Mesodermal cell (in vitro differentiated cells): ENCODE data around the gene ARG2.
A peak's percentile ranks its signal among the peaks of the same experiment; 100 is the strongest.

Experiments
- H3K27ac ChIP-seq: 2 replicates; pipeline ENCODE4 v1.7.0; 2013; ENCODE audit warnings: mild to moderate bottlenecking, low read depth, low read length, moderate library complexity; ENCODE audit not compliant: severe bottlenecking
- H3K36me3 ChIP-seq: 2 replicates; pipeline ENCODE4 v1.7.1; 2013; ENCODE audit warnings: mild to moderate bottlenecking, low read length, moderate library complexity; ENCODE audit not compliant: control insufficient read depth, insufficient read depth
- H3K4me1 ChIP-seq: one replicate; pipeline ENCODE4 v1.7.1; 2013; ENCODE audit warnings: mild to moderate bottlenecking, low read length; ENCODE audit not compliant: insufficient read depth, control insufficient read depth, poor library complexity, severe bottlenecking
- H3K4me3 ChIP-seq: 2 replicates; pipeline ENCODE4 v1.7.0; 2013; ENCODE audit warnings: low read length, control low read depth, mild to moderate bottlenecking; ENCODE audit not compliant: insufficient read depth, poor library complexity, severe bottlenecking; ENCODE audit errors: extremely low read depth
- H3K9me3 ChIP-seq: 2 replicates; pipeline ENCODE4 v1.7.1; 2013; ENCODE audit warnings: mild to moderate bottlenecking, low read length, moderate library complexity; ENCODE audit not compliant: control insufficient read depth
- WGBS, 2 experiments: methylation state at CpG; one replicate each; pipeline ENCODE4 v1.1.5; 2013; ENCODE audit warnings: missing lambda C conversion rate in 2 of 2; ENCODE audit not compliant: insufficient coverage in 2 of 2; 5-methylcytosine and 5-hydroxymethylcytosine counted together

ARG2 gene

DNA sequence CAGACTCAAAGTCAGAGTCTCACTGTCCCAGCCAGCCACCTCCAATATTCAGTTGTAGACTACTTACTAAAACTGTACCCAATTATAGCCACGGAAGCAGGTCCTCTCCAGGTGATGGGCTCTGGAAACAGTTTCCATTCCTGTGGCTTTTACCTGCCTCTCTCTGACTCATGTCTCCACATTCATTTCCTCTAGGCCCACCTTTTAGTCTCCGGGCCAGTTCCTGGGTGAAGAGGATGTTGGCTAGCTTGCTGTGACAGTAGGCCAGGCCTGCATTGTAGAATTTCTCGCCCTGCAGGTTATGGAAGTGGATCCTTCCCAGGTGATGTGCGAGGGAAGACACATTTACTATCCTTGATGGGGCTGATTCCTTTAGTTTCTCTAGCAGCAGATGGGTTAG lies 70.3 kb downstream of the ARG2 start:
- Histone ChIP-seq H3K36me3 (peaks cover 86% of the 10 kb centered on the region), H3K4me3 (no peak overlapping the region), H3K9me3 (no peaks in the 10 kb centered on the region), H3K27ac (no peak overlapping the region), H3K4me1 (no peaks in the 10 kb centered on the region)
- 84 to 100% methylated on average over 2 to 3 of the region's 4 CpGs for WGBS, 2 experiments

DNA sequence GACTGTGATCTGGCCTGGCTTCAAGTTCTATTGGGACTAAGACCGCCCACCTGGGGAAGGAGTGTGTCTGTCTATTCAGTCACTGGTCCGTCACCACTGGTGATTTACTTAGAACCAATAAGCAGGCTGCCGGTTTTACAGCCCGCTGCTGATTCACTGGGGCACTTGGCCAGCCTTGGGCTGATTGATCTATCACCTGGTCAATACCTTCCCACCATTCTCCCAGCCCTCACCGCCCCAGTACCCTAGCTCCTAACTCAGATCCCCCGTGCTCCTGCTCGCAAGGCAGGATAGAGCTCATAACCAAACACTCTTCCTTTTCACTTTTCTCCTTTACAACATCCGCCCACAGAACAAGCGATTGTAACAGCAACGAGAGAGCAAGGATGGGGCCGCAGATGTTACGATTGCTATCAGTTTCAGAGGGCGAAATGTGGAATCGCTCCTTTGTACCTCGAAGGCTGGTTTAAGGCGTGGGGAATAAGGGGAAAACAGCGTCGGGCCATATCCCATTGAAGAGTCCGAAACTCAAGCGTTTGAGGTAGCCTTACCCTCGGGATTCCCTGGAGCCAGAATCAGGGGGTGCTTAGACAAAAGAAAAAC lies 75.2 kb downstream of the ARG2 start:
- no peaks in the 10 kb centered on the region for H3K9me3 ChIP-seq
- peaks cover 37% of the 10 kb centered on the region for H3K36me3 ChIP-seq
- peak overlapping the region; percentile 100 for H3K4me3 ChIP-seq
- H3K4me1 ChIP-seq = no peaks in the 10 kb centered on the region
- WGBS, 2 experiments = 1 to 2% methylated on average over 15 to 18 of the region's 21 CpGs
- H3K27ac ChIP-seq = peak overlapping the region; percentile 83

DNA sequence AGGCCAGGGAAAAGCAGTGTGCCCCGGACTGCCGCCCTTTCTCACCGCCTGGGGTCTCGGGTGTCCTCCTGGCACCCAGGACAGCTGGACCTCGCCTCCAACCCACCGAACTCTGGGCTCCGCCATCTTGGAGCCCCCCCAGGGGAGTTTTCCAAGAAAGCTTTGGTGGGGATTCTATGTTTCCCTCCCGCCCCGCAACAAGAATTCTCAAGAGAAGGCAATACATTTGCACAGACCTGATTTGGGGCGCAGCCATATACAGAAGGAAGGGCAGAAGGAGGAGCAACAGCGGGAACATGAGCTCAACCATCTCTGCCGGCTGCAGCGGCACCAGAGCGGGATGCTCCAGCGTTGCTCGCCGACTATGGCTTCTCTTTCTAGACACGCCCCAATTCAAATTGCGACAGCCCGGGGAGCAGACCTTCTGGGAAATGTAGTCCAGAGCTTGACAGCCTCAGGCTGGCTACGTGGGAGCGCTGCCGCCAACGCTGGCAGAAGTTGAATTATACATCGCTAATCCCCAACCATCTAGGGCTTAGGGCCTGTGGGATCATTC lies 75.8 kb downstream of the ARG2 start, which contains the start of gene RDH11:
RDH11 (minus strand) TSS at position 371 of the 556 bp plus-strand sequence; CDS start at position 310, 61 bp downstream.
- Histone ChIP-seq H3K4me3 (peak within 1 kb of the TSS; percentile 100), H3K36me3 (peaks cover 32% of the 10 kb centered on the region), H3K27ac (peak within 1 kb of the TSS; percentile 83), H3K9me3 (no peaks in the 10 kb centered on the region), H3K4me1 (no peaks in the 10 kb centered on the region)
- 0 to 1% methylated on average over 20 to 23 of the region's 25 CpGs for WGBS, 2 experiments

DNA sequence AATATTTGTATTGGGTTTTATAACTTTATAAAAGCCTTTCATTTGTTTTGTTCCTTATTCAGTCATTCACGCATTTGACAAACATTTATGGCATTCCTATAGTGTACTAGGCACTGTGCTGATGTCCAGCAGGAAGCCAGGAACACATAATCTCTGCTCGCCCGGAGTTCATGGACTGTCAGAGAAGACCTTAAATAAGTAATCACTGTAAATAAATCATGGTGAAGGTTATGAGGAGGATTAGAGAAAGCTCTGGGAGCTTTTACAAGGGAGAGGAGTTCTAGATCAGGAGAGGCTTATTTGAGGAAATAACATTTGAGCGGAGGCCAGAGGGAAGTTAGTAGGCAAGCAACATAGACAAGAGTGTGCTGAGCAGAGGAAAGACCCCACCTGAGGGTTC lies 77.3 kb downstream of the ARG2 start:
- H3K9me3 ChIP-seq = no peaks in the 10 kb centered on the region
- peaks cover 16% of the 10 kb centered on the region for H3K36me3 ChIP-seq
- 88 to 100% methylated on average over 1 to 3 of the region's 4 CpGs for WGBS, 2 experiments
- no peak overlapping the region for H3K27ac ChIP-seq
- no peaks in the 10 kb centered on the region for H3K4me1 ChIP-seq
- H3K4me3 ChIP-seq = no peak overlapping the region

DNA sequence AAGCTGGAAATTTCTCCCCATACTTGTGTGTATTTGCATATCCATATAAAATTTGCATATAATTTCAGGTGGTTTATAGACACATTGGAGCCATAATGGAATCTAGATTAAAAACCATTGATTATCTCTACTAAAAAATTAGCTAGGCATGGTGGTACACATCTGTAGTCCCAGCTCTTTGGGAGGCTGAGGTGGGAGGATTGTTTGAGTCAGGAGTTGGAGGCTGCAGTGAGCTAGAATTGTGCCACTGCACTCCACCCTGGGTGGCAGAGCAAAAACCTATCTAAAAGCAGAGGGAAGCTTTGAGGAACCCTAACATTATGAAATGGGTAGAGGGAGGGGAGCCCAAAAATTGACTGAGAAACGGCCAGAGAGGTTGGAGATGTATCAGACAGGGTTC lies 78.5 kb downstream of the ARG2 start:
- Histone ChIP-seq H3K36me3 (peaks cover 5% of the 10 kb centered on the region), H3K9me3 (no peaks in the 10 kb centered on the region), H3K27ac (no peak overlapping the region), H3K4me1 (no peaks in the 10 kb centered on the region), H3K4me3 (no peak overlapping the region)
- WGBS, 2 experiments = no CpG with 5 or more reads among the region's 1 CpG
